HepG2 (cell line): Measurements from ENCODE around the gene SMO. TPM values are rescaled to one million over a fixed set of nuclear protein-coding genes. Genes with fewer than 3 reads are reported as not detected.

Source experiments
- FLYWCH1 ChIP-seq: sonication (generic); formaldehyde crosslinking; IDR thresholded peaks from 2 replicates; pipeline ENCODE4 v1.8.1; 2023; ENCODE audit warnings: mild to moderate bottlenecking, missing genetic modification reagents
- MYNN ChIP-seq: sonication (generic); formaldehyde crosslinking; IDR thresholded peaks from 2 replicates; pipeline ENCODE4 v1.4.0; 2020; ENCODE audit warnings: mild to moderate bottlenecking, low read depth, missing genetic modification reagents
- NR2F2 ChIP-seq: IDR thresholded peaks from 2 replicates; pipeline ENCODE4 v1.6.1; 2012; ENCODE audit warnings: low read depth, inconsistent platforms, borderline replicate concordance
- PCBP1 ChIP-seq: fragments of 200-400 bp; formaldehyde crosslinking; IDR thresholded peaks from 2 replicates; pipeline ENCODE4 v1.6.1; 2017; ENCODE audit warnings: mild to moderate bottlenecking, low read depth, low read length, borderline replicate concordance
- PHB2 ChIP-seq: fragments of 450-650 bp; IDR thresholded peaks from 2 replicates; pipeline ENCODE4 v1.6.1; 2018; ENCODE audit not compliant: partially characterized antibody
- PHF8 ChIP-seq: sonication (generic); formaldehyde crosslinking; IDR thresholded peaks from 2 replicates; pipeline ENCODE4 v1.5.0; 2020; ENCODE audit warnings: missing genetic modification reagents
- RBM39 ChIP-seq: fragments of 200-400 bp; formaldehyde crosslinking; IDR thresholded peaks from one replicate; pipeline ENCODE4 v1.6.1; 2018; ENCODE audit warnings: antibody characterized with exemption, mild to moderate bottlenecking, low read depth, low read length; ENCODE audit not compliant: poor library complexity, severe bottlenecking
- SOX5 ChIP-seq: IDR thresholded peaks from 2 replicates; pipeline ENCODE4 v1.6.1; 2016; ENCODE audit warnings: borderline replicate concordance
- SP2 ChIP-seq: sonication (generic); formaldehyde crosslinking; IDR thresholded peaks from 2 replicates; pipeline ENCODE4 v1.5.1; 2020; ENCODE audit warnings: mild to moderate bottlenecking, missing genetic modification reagents
- TARDBP ChIP-seq: sonication (generic); formaldehyde crosslinking; IDR thresholded peaks from 2 replicates; pipeline ENCODE4 v1.8.0; 2022; ENCODE audit warnings: mild to moderate bottlenecking, missing genetic modification reagents
- TBL1XR1 ChIP-seq: fragments of 150-350 bp; IDR thresholded peaks from 2 replicates; pipeline ENCODE4 v1.6.1; 2014; ENCODE audit warnings: borderline replicate concordance, low read length; ENCODE audit not compliant: partially characterized antibody
- ZBTB7A ChIP-seq: sonication (generic); formaldehyde crosslinking; IDR thresholded peaks from 2 replicates; pipeline ENCODE4 v1.8.0; 2022; ENCODE audit warnings: mild to moderate bottlenecking, missing genetic modification reagents
- ZNF20 ChIP-seq: sonication (generic); formaldehyde crosslinking; IDR thresholded peaks from 2 replicates; pipeline ENCODE4 v1.4.0; 2020; ENCODE audit warnings: mild to moderate bottlenecking, moderate library complexity, missing genetic modification reagents
- ZNF75D ChIP-seq: sonication (generic); formaldehyde crosslinking; IDR thresholded peaks from 2 replicates; pipeline ENCODE4 v1.8.1; 2023; ENCODE audit warnings: missing genetic modification reagents, mild to moderate bottlenecking, borderline replicate concordance
- polyA plus RNA-seq, 8 experiments: library from polyadenylated mRNA; depleted of rRNA in 3 of 8; stranded (reverse) in 7 of 8; unstranded in 1 of 8; fragments of >200 nt; fragmentation: Illumina TruSeq in 4 of 8; extraction: Trizol in 4 of 8; gene quantifications; 2 replicates each; pipeline versions ENCODE4 v1.2.1 to v1.2.3, GENCODE V29; 2011 to 2016; ENCODE audit warnings: low read depth in 4 of 8, missing spikeins in 1 of 8, mixed read lengths in 1 of 8; ENCODE audit not compliant: insufficient read depth in 1 of 8
- total RNA-seq, 5 experiments: library from RNA; depleted of rRNA; stranded (reverse); fragments of >200 nt; fragmentation: Illumina TruSeq; extraction: Trizol; gene quantifications; 2 replicates each; pipeline ENCODE4 v1.2.3, GENCODE V29; 2016; ENCODE audit warnings: low read depth in 1 of 5
- TF ChIP-seq, protein P1 (sequence below): sonication (generic); formaldehyde crosslinking; IDR thresholded peaks from 2 replicates; pipeline ENCODE4 v1.4.0; 2020; ENCODE audit warnings: missing genetic modification reagents, low read depth, mild to moderate bottlenecking, borderline replicate concordance
- TF ChIP-seq, protein P2 (sequence below): sonication (generic); formaldehyde crosslinking; IDR thresholded peaks from 2 replicates; pipeline ENCODE4 v1.4.0; 2020; ENCODE audit warnings: missing genetic modification reagents
- TF ChIP-seq, protein P3 (sequence below): sonication (generic); formaldehyde crosslinking; IDR thresholded peaks from 2 replicates; pipeline ENCODE4 v1.4.0; 2020; ENCODE audit warnings: missing genetic modification reagents
- TF ChIP-seq, protein P4 (sequence below): sonication (generic); formaldehyde crosslinking; IDR thresholded peaks from 2 replicates; pipeline ENCODE4 v1.5.0; 2020; ENCODE audit warnings: mild to moderate bottlenecking, missing genetic modification reagents
- TF ChIP-seq, protein P5 (sequence below): sonication (generic); formaldehyde crosslinking; IDR thresholded peaks from 2 replicates; pipeline ENCODE4 v1.5.0; 2020; ENCODE audit warnings: missing genetic modification reagents, mild to moderate bottlenecking, borderline replicate concordance
- TF ChIP-seq, protein P6 (sequence below): sonication (generic); formaldehyde crosslinking; IDR thresholded peaks from 2 replicates; pipeline ENCODE4 v1.5.0; 2020; ENCODE audit warnings: missing genetic modification reagents
- TF ChIP-seq, protein P7 (sequence below): sonication (generic); formaldehyde crosslinking; IDR thresholded peaks from 2 replicates; pipeline ENCODE4 v1.8.0; 2022; ENCODE audit warnings: mild to moderate bottlenecking, missing genetic modification reagents; ENCODE audit not compliant: insufficient replicate concordance

Gene SMO
- total and polyA plus RNA-seq, 2 of the 13 experiments (the other 11 are each of a cell fraction or from before 2014, with no cell fraction given): 23.8 to 32.3 TPM

DNA sequence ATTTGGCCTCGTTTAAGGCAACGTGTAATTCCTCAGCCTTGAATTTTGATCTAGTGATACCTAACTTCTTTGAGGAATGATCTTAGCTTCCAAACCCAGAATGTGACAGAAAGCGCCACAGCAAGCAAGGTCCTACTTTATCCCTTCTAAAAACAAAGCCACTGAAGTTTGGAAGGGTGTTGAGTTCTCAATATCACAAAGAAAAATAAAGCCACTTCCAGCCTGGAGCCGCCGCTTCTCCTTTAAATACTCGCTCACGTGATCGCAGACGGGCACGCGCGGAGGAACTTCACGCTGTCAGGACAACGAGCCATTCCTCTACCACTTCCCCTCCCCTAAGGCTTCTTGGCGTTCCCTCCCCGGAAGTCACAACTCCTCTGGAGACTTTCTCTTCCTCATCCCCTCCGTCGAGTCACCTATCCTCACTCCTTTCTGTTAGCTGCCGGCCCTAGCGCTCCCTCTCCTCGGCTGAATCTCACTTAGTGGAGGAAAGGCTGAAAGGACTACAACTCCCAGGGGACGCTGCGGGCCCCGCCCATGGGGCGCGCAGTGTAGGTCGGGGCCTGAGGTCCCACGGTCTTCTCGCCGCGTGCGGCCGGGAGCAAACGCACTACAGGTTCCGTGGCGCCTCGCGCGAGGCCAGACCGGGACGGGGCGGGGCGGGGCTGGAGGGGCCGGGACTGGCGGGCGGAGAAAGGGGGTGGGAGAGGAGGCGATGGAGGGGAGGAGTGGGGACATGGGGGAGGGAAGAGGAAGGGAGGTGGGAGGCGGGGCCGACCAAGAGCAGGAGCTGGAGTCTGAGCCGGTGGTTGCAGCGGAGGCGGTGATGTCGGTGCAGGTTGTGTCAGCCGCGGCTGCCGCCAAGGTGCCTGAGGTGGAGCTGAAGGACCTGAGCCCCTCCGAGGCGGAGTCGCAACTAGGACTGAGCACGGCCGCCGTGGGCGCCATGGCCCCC lies 36.1 kb downstream of the SMO start, which contains the start of gene AHCYL2 (continued):
- TF ChIP-seq, protein P1, sequence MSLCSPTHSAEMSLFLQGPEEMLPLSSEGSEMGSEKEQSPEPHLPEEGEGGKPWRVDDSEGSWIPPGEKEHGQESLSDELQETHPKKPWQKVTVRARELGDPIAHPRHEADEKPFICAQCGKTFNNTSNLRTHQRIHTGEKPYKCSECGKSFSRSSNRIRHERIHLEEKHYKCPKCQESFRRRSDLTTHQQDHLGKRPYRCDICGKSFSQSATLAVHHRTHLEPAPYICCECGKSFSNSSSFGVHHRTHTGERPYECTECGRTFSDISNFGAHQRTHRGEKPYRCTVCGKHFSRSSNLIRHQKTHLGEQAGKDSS: 0 out of 2 replicates have a peak, but pooled peaks have one; percentile 24
- TF ChIP-seq PCBP1 (0 out of 2 replicates have a peak, but pooled peaks have one; percentile 64), TARDBP (CRISPR knock-in tag) (no peak), PHF8 (CRISPR knock-in tag) (peak; percentile 79), SOX5 (peak; percentile 12; the same call in 1 of the 2 replicates), ZNF75D (CRISPR knock-in tag) (no peak), TBL1XR1 (no peak), ZBTB7A (no peak), RBM39 (no peak), FLYWCH1 (no peak), MYNN (CRISPR knock-in tag) (no peak), ZNF20 (CRISPR knock-in tag) (no peak), NR2F2 (peak; percentile 16; the same call in 1 of the 2 replicates), PHB2 (no peak), SP2 (peak; percentile 67)
- TF ChIP-seq, protein P2, sequence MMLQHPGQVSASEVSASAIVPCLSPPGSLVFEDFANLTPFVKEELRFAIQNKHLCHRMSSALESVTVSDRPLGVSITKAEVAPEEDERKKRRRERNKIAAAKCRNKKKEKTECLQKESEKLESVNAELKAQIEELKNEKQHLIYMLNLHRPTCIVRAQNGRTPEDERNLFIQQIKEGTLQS (CRISPR knock-in tag): no peak
- TF ChIP-seq, protein P3, sequence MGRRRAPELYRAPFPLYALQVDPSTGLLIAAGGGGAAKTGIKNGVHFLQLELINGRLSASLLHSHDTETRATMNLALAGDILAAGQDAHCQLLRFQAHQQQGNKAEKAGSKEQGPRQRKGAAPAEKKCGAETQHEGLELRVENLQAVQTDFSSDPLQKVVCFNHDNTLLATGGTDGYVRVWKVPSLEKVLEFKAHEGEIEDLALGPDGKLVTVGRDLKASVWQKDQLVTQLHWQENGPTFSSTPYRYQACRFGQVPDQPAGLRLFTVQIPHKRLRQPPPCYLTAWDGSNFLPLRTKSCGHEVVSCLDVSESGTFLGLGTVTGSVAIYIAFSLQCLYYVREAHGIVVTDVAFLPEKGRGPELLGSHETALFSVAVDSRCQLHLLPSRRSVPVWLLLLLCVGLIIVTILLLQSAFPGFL (CRISPR knock-in tag): no peak
- TF ChIP-seq, protein P4, sequence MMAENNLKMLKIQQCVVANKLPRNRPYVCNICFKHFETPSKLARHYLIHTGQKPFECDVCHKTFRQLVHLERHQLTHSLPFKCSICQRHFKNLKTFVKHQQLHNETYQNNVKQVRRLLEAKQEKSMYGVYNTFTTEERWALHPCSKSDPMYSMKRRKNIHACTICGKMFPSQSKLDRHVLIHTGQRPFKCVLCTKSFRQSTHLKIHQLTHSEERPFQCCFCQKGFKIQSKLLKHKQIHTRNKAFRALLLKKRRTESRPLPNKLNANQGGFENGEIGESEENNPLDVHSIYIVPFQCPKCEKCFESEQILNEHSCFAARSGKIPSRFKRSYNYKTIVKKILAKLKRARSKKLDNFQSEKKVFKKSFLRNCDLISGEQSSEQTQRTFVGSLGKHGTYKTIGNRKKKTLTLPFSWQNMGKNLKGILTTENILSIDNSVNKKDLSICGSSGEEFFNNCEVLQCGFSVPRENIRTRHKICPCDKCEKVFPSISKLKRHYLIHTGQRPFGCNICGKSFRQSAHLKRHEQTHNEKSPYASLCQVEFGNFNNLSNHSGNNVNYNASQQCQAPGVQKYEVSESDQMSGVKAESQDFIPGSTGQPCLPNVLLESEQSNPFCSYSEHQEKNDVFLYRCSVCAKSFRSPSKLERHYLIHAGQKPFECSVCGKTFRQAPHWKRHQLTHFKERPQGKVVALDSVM: no peak
- TF ChIP-seq, protein P5, sequence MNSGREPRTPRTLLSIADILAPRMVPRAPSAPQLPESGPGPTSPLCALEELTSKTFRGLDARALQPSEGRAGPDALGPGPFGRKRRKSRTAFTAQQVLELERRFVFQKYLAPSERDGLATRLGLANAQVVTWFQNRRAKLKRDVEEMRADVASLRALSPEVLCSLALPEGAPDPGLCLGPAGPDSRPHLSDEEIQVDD (CRISPR knock-in tag): no peak
- TF ChIP-seq, protein P6, sequence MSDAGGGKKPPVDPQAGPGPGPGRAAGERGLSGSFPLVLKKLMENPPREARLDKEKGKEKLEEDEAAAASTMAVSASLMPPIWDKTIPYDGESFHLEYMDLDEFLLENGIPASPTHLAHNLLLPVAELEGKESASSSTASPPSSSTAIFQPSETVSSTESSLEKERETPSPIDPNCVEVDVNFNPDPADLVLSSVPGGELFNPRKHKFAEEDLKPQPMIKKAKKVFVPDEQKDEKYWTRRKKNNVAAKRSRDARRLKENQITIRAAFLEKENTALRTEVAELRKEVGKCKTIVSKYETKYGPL (CRISPR knock-in tag): no peak
- TF ChIP-seq, protein P7, sequence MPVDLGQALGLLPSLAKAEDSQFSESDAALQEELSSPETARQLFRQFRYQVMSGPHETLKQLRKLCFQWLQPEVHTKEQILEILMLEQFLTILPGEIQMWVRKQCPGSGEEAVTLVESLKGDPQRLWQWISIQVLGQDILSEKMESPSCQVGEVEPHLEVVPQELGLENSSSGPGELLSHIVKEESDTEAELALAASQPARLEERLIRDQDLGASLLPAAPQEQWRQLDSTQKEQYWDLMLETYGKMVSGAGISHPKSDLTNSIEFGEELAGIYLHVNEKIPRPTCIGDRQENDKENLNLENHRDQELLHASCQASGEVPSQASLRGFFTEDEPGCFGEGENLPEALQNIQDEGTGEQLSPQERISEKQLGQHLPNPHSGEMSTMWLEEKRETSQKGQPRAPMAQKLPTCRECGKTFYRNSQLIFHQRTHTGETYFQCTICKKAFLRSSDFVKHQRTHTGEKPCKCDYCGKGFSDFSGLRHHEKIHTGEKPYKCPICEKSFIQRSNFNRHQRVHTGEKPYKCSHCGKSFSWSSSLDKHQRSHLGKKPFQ (CRISPR knock-in tag): no peak
